Vagina (tissue), 2 donors: Measurements from ENCODE around the gene B4GALNT1.
"Not testable (repeated sequence)": the region's sequence is repeated elsewhere in the genome, so short reads cannot be mapped to it uniquely, and the experiment has no call there.

Experiments
- CTCF ChIP-seq, 3 experiments: fragments of 450-650 bp in 2 of 3; fragments of 200-600 bp in 1 of 3; sonication (generic) in 1 of 3; IDR thresholded peaks; one replicate each; pipeline ENCODE4 v1.5.1; 2017 to 2019; ENCODE audit warnings: antibody characterized with exemption in 3 of 3, mild to moderate bottlenecking in 2 of 3, moderate library complexity in 2 of 3
- POLR2A ChIP-seq, 2 donors: fragments of 450-650 bp; IDR thresholded peaks; one replicate each; pipeline ENCODE4 v1.6.1; 2017; ENCODE audit warnings: antibody characterized with exemption in 2 of 2, mild to moderate bottlenecking in 2 of 2, moderate library complexity in 2 of 2
- POLR2AphosphoS5 ChIP-seq, 2 donors: sonication (generic); formaldehyde crosslinking; IDR thresholded peaks; one replicate each; pipeline ENCODE4 v1.9.0; 2017; ENCODE audit warnings: antibody characterized with exemption in 2 of 2, mild to moderate bottlenecking in 2 of 2, low read depth in 1 of 2; ENCODE audit not compliant: insufficient read depth in 1 of 2

- TF ChIP-seq CTCF (IDR thresholded peaks at IDR 0.05); POLR2A (IDR thresholded peaks at IDR 0.05); POLR2AphosphoS5 (IDR thresholded peaks at IDR 0.05; ENCODE audit: insufficient read depth in 1 of 2, low read depth in 1 of 2): not testable (repeated sequence)
Observed at GRCh38 chr12:57588951-57589610, 43.9 kb downstream of the B4GALNT1 start.
